ENCODE measurements around the gene SLC9A5.

Gene SLC9A5

GRCh38 chr16:67302076-67302475 is 53.3 kb downstream of the SLC9A5 start:
- H3K9me3 ChIP-seq (ENCODE audit: control insufficient read depth, low read length): no peaks in the 10 kb centered on the region
- H3K27me3 ChIP-seq (ENCODE audit: control insufficient read depth, insufficient read depth, low read length): no peaks in the 10 kb centered on the region

GRCh38 chr16:67302970-67303369 is 54.2 kb downstream of the SLC9A5 start:
- no peak overlapping the region for H3K4me3 ChIP-seq (ENCODE audit: low read length)
- no peaks in the 10 kb centered on the region for H3K9me3 ChIP-seq (ENCODE audit: control insufficient read depth, low read length)
- no peaks in the 10 kb centered on the region for H3K36me3 ChIP-seq (ENCODE audit: control insufficient read depth, insufficient read depth, low read length)
- no peaks in the 10 kb centered on the region for H3K4me1 ChIP-seq (ENCODE audit: control insufficient read depth, insufficient read depth, low read length)
- H3K27me3 ChIP-seq (ENCODE audit: control insufficient read depth, insufficient read depth, low read length): no peaks in the 10 kb centered on the region
- no peak overlapping the region for H3K9ac ChIP-seq (ENCODE audit: low read length)

More at GRCh38 chr16:67302076-67302475, 53.3 kb downstream of the SLC9A5 start:
- H3K4me3 ChIP-seq (ENCODE audit: low read length): no peak overlapping the region
- no peak overlapping the region for H3K9ac ChIP-seq (ENCODE audit: low read length)
- H3K36me3 ChIP-seq (ENCODE audit: control insufficient read depth, insufficient read depth, low read length): no peaks in the 10 kb centered on the region
- H3K4me1 ChIP-seq (ENCODE audit: control insufficient read depth, insufficient read depth, low read length): no peaks in the 10 kb centered on the region

GRCh38 chr16:67304020-67304419 is 55.2 kb downstream of the SLC9A5 start:
- H3K27me3 ChIP-seq (ENCODE audit: control insufficient read depth, insufficient read depth, low read length): no peaks in the 10 kb centered on the region
- no peaks in the 10 kb centered on the region for H3K4me1 ChIP-seq (ENCODE audit: control insufficient read depth, insufficient read depth, low read length)

GRCh38 chr16:67305216-67306071 is 56.7 kb downstream of the SLC9A5 start:
- Histone ChIP-seq H3K9ac (ENCODE audit: low read length) (no peak overlapping the region), H3K4me3 (ENCODE audit: low read length) (no peak overlapping the region), H3K36me3 (ENCODE audit: control insufficient read depth, insufficient read depth, low read length) (no peaks in the 10 kb centered on the region), H3K27me3 (ENCODE audit: control insufficient read depth, insufficient read depth, low read length) (no peaks in the 10 kb centered on the region), H3K9me3 (ENCODE audit: control insufficient read depth, low read length) (no peaks in the 10 kb centered on the region), H3K4me1 (ENCODE audit: control insufficient read depth, insufficient read depth, low read length) (no peaks in the 10 kb centered on the region)

More at GRCh38 chr16:67304020-67304419, 55.2 kb downstream of the SLC9A5 start:
- Histone ChIP-seq H3K4me3 (ENCODE audit: low read length) (no peak overlapping the region), H3K9ac (ENCODE audit: low read length) (no peak overlapping the region), H3K36me3 (ENCODE audit: control insufficient read depth, insufficient read depth, low read length) (no peaks in the 10 kb centered on the region), H3K9me3 (ENCODE audit: control insufficient read depth, low read length) (no peaks in the 10 kb centered on the region)

- Histone ChIP-seq H3K9me3 (ENCODE audit: control insufficient read depth, low read length) (no peaks in the 10 kb centered on the region), H3K9ac (ENCODE audit: low read length) (no peak overlapping the region), H3K4me3 (ENCODE audit: low read length) (no peak overlapping the region), H3K4me1 (ENCODE audit: control insufficient read depth, insufficient read depth, low read length) (no peaks in the 10 kb centered on the region), H3K27me3 (ENCODE audit: control insufficient read depth, insufficient read depth, low read length) (no peaks in the 10 kb centered on the region), H3K36me3 (ENCODE audit: control insufficient read depth, insufficient read depth, low read length) (no peaks in the 10 kb centered on the region)
Measured at GRCh38 chr16:67310561-67310960, 61.8 kb downstream of the SLC9A5 start.

GRCh38 chr16:67311607-67312488 is 63.1 kb downstream of the SLC9A5 start:
- H3K4me1 ChIP-seq (ENCODE audit: control insufficient read depth, insufficient read depth, low read length): no peaks in the 10 kb centered on the region
- no peaks in the 10 kb centered on the region for H3K9me3 ChIP-seq (ENCODE audit: control insufficient read depth, low read length)
- no peak overlapping the region for H3K4me3 ChIP-seq (ENCODE audit: low read length)
- H3K36me3 ChIP-seq (ENCODE audit: control insufficient read depth, insufficient read depth, low read length): no peaks in the 10 kb centered on the region
- no peaks in the 10 kb centered on the region for H3K27me3 ChIP-seq (ENCODE audit: control insufficient read depth, insufficient read depth, low read length)
- H3K9ac ChIP-seq (ENCODE audit: low read length): no peak overlapping the region

- Histone ChIP-seq H3K27me3 (ENCODE audit: control insufficient read depth, insufficient read depth, low read length) (no peaks in the 10 kb centered on the region), H3K9me3 (ENCODE audit: control insufficient read depth, low read length) (no peaks in the 10 kb centered on the region), H3K4me3 (ENCODE audit: low read length) (no peak overlapping the region), H3K36me3 (ENCODE audit: control insufficient read depth, insufficient read depth, low read length) (no peaks in the 10 kb centered on the region), H3K4me1 (ENCODE audit: control insufficient read depth, insufficient read depth, low read length) (no peaks in the 10 kb centered on the region), H3K9ac (ENCODE audit: low read length) (no peak overlapping the region)
Measured at GRCh38 chr16:67312719-67313118, 63.9 kb downstream of the SLC9A5 start.

- Histone ChIP-seq H3K9me3 (ENCODE audit: control insufficient read depth, low read length) (no peaks in the 10 kb centered on the region), H3K27me3 (ENCODE audit: control insufficient read depth, insufficient read depth, low read length) (no peaks in the 10 kb centered on the region), H3K36me3 (ENCODE audit: control insufficient read depth, insufficient read depth, low read length) (no peaks in the 10 kb centered on the region), H3K4me1 (ENCODE audit: control insufficient read depth, insufficient read depth, low read length) (no peaks in the 10 kb centered on the region), H3K9ac (ENCODE audit: low read length) (no peak overlapping the region), H3K4me3 (ENCODE audit: low read length) (no peak overlapping the region)
Measured at GRCh38 chr16:67317853-67318252, 69.1 kb downstream of the SLC9A5 start.

All from mucosa of stomach (tissue), 1 donor.